Endothelial cell of umbilical vein (primary cell): ENCODE measurements around the gene CASP10. TPM values are rescaled to one million over a fixed set of nuclear protein-coding genes. Genes with fewer than 3 reads are reported as not detected.
"Not testable (repeated sequence)": the region's sequence is repeated elsewhere in the genome, so short reads cannot be mapped to it uniquely, and the experiment has no call there.

ENCODE experiments used
- BruUV-seq: library from RNA; stranded (reverse); fragments of 400-500 nt; replicated peaks from 2 replicates; lab custom pipeline; 2021; lab: Mats Ljungman, UMichigan
- CTCF ChIA-PET: fragments of 300-600, 350-600 bp; sonication (Branson Sonifier 250); formaldehyde crosslinking; loops from one replicate; lab custom pipeline; 2021; ENCODE audit warnings: antibody characterized with exemption, inconsistent platforms; lab: Charles Lee
- POLR2A ChIA-PET: fragments of 300-600, 350-600 bp; sonication (Branson Sonifier 250); formaldehyde crosslinking; loops from one replicate; lab custom pipeline; 2021; ENCODE audit warnings: antibody characterized with exemption, inconsistent platforms; lab: Charles Lee
- DNase-seq: peaks from one replicate; pipeline ENCODE4 v3.0.0-alpha.2; 2011; ENCODE audit warnings: low read depth, low spot score
- FAIRE-seq: peaks from 2 replicates; lab custom pipeline; 2011; peaks lifted over from hg19 to GRCh38; lab: Jason Lieb, UNC
- H2AFZ ChIP-seq: 2 replicates; pipeline ENCODE4 v1.6.0; 2012; ENCODE audit warnings: low read depth, low read length, control low read depth, inconsistent platforms
- H3K27ac ChIP-seq: 2 replicates; pipeline ENCODE4 v1.5.1; 2011; ENCODE audit warnings: low read depth, mild to moderate bottlenecking, control low read depth, low read length, moderate library complexity; ENCODE audit not compliant: insufficient read depth
- H3K27me3 ChIP-seq, 2 experiments: 2 replicates each; pipeline versions ENCODE4 v1.6.0 to v1.6.1; 2011; ENCODE audit warnings: low read length in 2 of 2, mixed read lengths in 1 of 2; ENCODE audit not compliant: control insufficient read depth in 2 of 2, insufficient read depth in 2 of 2
- H3K36me3 ChIP-seq, 2 experiments: 2 replicates in 1 of 2; 3 replicates in 1 of 2; pipeline ENCODE4 v1.5.1; 2011; ENCODE audit warnings: low read length in 2 of 2, mild to moderate bottlenecking in 1 of 2, moderate library complexity in 1 of 2; ENCODE audit not compliant: control insufficient read depth in 2 of 2, insufficient read depth in 2 of 2; ENCODE audit errors: extremely low read depth in 1 of 2
- H3K4me1 ChIP-seq: 3 replicates; pipeline ENCODE4 v1.5.1; 2011; ENCODE audit warnings: mild to moderate bottlenecking, low read length; ENCODE audit not compliant: control insufficient read depth, insufficient read depth; ENCODE audit errors: extremely low read depth
- H3K4me2 ChIP-seq: 2 replicates; pipeline ENCODE4 v1.6.1; 2011; ENCODE audit warnings: low read length, control low read depth, mixed read lengths; ENCODE audit not compliant: insufficient read depth
- H3K4me3 ChIP-seq, 3 experiments: fragments of 200-600 bp in 1 of 3; sonication (generic), shearing (Covaris generic) in 1 of 3; replicated peaks in 1 of 3; 2 replicates each; pipeline ENCODE4 v1.5.1; 2011 to 2016; ENCODE audit warnings: control low read depth in 3 of 3, low read length in 3 of 3, mild to moderate bottlenecking in 2 of 3, inconsistent platforms in 1 of 3, low read depth in 1 of 3, moderate library complexity in 1 of 3; ENCODE audit not compliant: insufficient read depth in 1 of 3
- H3K79me2 ChIP-seq: 2 replicates; pipeline ENCODE4 v1.6.0; 2012; ENCODE audit warnings: low read length, inconsistent platforms; ENCODE audit not compliant: control insufficient read depth, insufficient read depth
- H3K9ac ChIP-seq: replicated peaks from 2 replicates; pipeline ENCODE3; 2011; ENCODE audit warnings: low read length, control low read depth; ENCODE audit not compliant: insufficient read depth; ENCODE audit errors: extremely low read depth
- H3K9me1 ChIP-seq: replicated peaks from 3 replicates; pipeline ENCODE4 v1.6.0; 2011; ENCODE audit warnings: mild to moderate bottlenecking, low read length; ENCODE audit not compliant: control insufficient read depth, insufficient read depth; ENCODE audit errors: extremely low read depth
- H3K9me3 ChIP-seq: replicated peaks from 2 replicates; pipeline ENCODE4 v1.5.1; 2012; ENCODE audit warnings: low read length, inconsistent platforms; ENCODE audit not compliant: control insufficient read depth, insufficient read depth
- H4K20me1 ChIP-seq: replicated peaks from 2 replicates; pipeline ENCODE3; 2011; ENCODE audit warnings: mild to moderate bottlenecking, low read length; ENCODE audit not compliant: control insufficient read depth, insufficient read depth; ENCODE audit errors: extremely low read depth
- FOS ChIP-seq: IDR thresholded peaks from 2 replicates; pipeline ENCODE4 v1.6.1; 2011; ENCODE audit warnings: mild to moderate bottlenecking, low read length, moderate library complexity, borderline replicate concordance; ENCODE audit not compliant: insufficient read depth
- GATA2 ChIP-seq: IDR thresholded peaks from 2 replicates; pipeline ENCODE4 v1.7.0; 2011; ENCODE audit warnings: low read depth, mild to moderate bottlenecking, moderate library complexity, mixed read lengths, low read length; ENCODE audit not compliant: insufficient read length, insufficient read depth
- MYC ChIP-seq: IDR thresholded peaks from one replicate; pipeline ENCODE4 v1.6.1; 2011; ENCODE audit warnings: mild to moderate bottlenecking, low read depth, low read length
- POLR2A ChIP-seq: IDR thresholded peaks from 2 replicates; pipeline ENCODE4 v1.6.1; 2012; ENCODE audit warnings: low read depth, mild to moderate bottlenecking, control low read depth, low read length
- POLR2AphosphoS5 ChIP-seq: IDR thresholded peaks from 2 replicates; pipeline ENCODE4 v1.6.1; 2012; ENCODE audit warnings: low read depth, mild to moderate bottlenecking, control low read depth, low read length, moderate library complexity; ENCODE audit not compliant: insufficient read depth
- dilution Hi-C: fragments of 300-500 bp; cut with MboI; formaldehyde crosslinking; loops from one replicate; pipeline ENCODE4 v1.15.0; 2019; ENCODE audit warnings: low sequenced_read_pairs; ENCODE audit not compliant: extremely low pct_ligation_motif_present
- intact Hi-C: fragments of 100-400 bp; cut with micrococcal nuclease; formaldehyde crosslinking; loops from one replicate; pipeline ENCODE4 v1.10.0; 2022
- polyA plus RNA-seq, 4 experiments: library from polyadenylated mRNA; depleted of rRNA in 3 of 4; stranded (reverse) in 3 of 4; unstranded in 1 of 4; fragments of >200 nt; gene quantifications; 2 replicates each; pipeline versions ENCODE4 v1.2.1 to v1.2.3, GENCODE V29; 2011 to 2012; ENCODE audit warnings: missing spikeins in 1 of 4
- total RNA-seq: library from RNA; stranded (reverse); gene quantifications from 2 replicates; pipeline ENCODE4 v1.2.3, GENCODE V29; 2021
- TF ChIP-seq, protein P1 (sequence below), 2 donors: IDR thresholded peaks; 1 replicate in 1 of 2; 2 replicates in 1 of 2; pipeline ENCODE4 v1.5.1; 2011; ENCODE audit warnings: low read length in 2 of 2, mild to moderate bottlenecking in 2 of 2, moderate library complexity in 2 of 2, control low read depth in 1 of 2, inconsistent platforms in 1 of 2, low read depth in 1 of 2; ENCODE audit not compliant: insufficient read depth in 1 of 2; ENCODE audit errors: extremely low read depth in 1 of 2
- TF ChIP-seq, protein P2 (sequence below): IDR thresholded peaks from 2 replicates; pipeline ENCODE4 v1.6.1; 2011; ENCODE audit not compliant: insufficient read depth, insufficient read length

CASP10 gene
- total and polyA plus RNA-seq, 2 donors (not counting 3 experiments of a cell fraction or from before 2014, with no cell fraction given) = 16.4 to 37.6 TPM

DNA sequence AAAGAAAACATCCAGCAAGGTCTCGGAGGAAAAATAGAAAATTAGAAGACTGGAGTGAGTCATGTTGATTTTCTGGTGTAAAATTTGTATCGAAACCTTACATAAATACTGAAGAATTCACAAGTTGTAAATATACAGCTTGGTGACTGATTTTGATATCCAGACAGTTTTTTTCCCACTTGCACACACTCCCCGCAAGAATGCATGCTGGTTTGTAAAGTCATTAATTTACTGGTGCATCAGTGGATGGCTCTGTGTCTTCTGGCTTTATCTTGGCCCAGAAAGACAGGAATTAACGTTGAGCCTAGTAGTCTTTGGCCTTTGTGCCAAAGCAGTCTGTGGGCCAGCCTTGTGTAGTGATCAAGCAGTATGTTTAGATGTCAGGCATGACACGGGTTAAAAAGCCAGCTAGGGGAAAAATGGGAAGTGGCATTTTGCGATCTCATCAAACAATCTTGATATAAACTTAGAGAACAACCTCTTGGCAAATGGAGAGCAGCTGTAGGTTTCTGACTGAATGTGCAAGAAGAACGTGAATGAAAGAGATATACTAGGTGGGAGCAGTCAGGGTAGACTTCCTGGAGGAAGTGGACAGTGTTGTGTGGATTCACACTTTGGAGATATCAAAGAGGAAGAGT, 54.7 kb downstream of the CASP10 start:
- peaks cover 2% of the 10 kb centered on the region for H3K4me1 ChIP-seq
- H2AFZ ChIP-seq = no peak overlapping the region
- TF ChIP-seq, protein P1, sequence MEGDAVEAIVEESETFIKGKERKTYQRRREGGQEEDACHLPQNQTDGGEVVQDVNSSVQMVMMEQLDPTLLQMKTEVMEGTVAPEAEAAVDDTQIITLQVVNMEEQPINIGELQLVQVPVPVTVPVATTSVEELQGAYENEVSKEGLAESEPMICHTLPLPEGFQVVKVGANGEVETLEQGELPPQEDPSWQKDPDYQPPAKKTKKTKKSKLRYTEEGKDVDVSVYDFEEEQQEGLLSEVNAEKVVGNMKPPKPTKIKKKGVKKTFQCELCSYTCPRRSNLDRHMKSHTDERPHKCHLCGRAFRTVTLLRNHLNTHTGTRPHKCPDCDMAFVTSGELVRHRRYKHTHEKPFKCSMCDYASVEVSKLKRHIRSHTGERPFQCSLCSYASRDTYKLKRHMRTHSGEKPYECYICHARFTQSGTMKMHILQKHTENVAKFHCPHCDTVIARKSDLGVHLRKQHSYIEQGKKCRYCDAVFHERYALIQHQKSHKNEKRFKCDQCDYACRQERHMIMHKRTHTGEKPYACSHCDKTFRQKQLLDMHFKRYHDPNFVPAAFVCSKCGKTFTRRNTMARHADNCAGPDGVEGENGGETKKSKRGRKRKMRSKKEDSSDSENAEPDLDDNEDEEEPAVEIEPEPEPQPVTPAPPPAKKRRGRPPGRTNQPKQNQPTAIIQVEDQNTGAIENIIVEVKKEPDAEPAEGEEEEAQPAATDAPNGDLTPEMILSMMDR (IDR thresholded peaks at IDR 0.05; ENCODE audit: extremely low read depth in 1 of 2, insufficient read depth in 1 of 2, low read depth in 1 of 2, low read length in 2 of 2) = no peak
- TF ChIP-seq FOS (no peak), GATA2 (no peak), POLR2AphosphoS5 (no peak), MYC (no peak), POLR2A (no peak)
- TF ChIP-seq, protein P2, sequence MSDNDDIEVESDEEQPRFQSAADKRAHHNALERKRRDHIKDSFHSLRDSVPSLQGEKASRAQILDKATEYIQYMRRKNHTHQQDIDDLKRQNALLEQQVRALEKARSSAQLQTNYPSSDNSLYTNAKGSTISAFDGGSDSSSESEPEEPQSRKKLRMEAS = no peak
- no TSS peak for BruUV-seq
- no peaks in the 10 kb centered on the region for H3K79me2 ChIP-seq
- H3K27me3 ChIP-seq = no peaks in the 10 kb centered on the region
- H3K4me3 ChIP-seq = no peak overlapping the region
- H3K4me2 ChIP-seq = no peak overlapping the region
- intact Hi-C loops (loop anchor here (2.0 kb wide), 1 partner anchor 941 kb away; no protein-coding TSS in a partner anchor), dilution Hi-C loops (no loop called here)
- H3K36me3 ChIP-seq = no peaks in the 10 kb centered on the region
- H3K27ac ChIP-seq = no peak overlapping the region
- DNase-seq = no peak
- no peaks in the 10 kb centered on the region for H3K9me3 ChIP-seq
- FAIRE-seq = no peak
- ChIA-PET CTCF (interaction anchor here (0.7 to 2.4 kb wide), 5 partner anchors 17 to 470 kb away, joined by 3 to 56 read pairs (median 3); partner anchors contain the start of genes CASP10 and CASP8), POLR2A (no interaction called here)
- no peaks in the 10 kb centered on the region for H3K9me1 ChIP-seq
- no peaks in the 10 kb centered on the region for H4K20me1 ChIP-seq
- no peak overlapping the region for H3K9ac ChIP-seq

DNA sequence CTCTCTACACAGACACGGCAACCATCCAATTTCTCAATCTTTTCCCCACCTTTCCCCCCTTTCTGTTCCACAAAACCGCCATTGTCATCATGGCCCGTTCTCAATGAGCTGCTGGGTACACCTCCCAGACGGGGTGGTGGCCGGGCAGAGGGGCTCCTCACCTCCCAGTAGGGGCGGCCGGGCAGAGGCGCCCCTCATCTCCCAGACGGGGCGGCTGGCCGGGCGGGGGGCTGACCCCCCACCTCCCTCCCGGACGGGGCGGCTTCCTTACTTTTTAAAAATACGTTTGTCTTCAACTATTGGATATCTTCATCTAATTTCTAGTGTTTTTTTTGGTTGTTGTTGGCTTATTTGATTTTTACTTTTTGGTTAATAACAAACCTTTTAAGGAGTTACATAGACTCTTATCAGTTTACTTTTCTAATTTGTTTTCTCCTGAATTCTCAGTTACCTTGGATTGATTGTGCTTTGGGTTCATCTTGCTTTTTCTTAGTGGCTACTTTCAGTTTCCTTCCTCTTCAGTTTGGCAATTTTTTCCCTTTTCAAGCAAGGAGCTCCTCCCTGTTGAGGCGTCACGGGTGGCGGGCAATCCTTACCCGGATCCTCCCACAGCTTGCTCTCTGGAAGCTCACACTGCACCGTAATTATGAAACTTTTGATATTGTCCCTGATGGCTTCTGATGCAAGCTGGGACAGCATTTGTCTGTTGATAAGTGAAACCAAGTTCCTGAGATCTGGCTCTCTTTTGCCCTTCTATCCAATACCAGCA, 56.4 kb downstream of the CASP10 start:
- dilution Hi-C loops, POLR2A ChIA-PET, H3K9me3 ChIP-seq, H3K9me1 ChIP-seq, BruUV-seq, H3K9ac ChIP-seq, intact Hi-C loops, H3K4me2 ChIP-seq, H3K4me3 ChIP-seq, H3K27me3 ChIP-seq, DNase-seq, H3K27ac ChIP-seq, H3K79me2 ChIP-seq, H4K20me1 ChIP-seq, H3K36me3 ChIP-seq, H3K4me1 ChIP-seq, H2AFZ ChIP-seq, FAIRE-seq: not testable (repeated sequence)
- CTCF ChIA-PET = interaction anchor here (1.0 kb wide), 1 partner anchor 125 kb away, joined by 8 read pairs; no protein-coding TSS in a partner anchor
